ENCODE measurements around the gene OR52W1. TPM values are rescaled to one million over a fixed set of nuclear protein-coding genes. Genes with fewer than 3 reads are reported as not detected.

OR52W1 gene
- total RNA-seq: not detected
- not detected for polyA plus RNA-seq
- long read RNA-seq, donor 1: 0 reads
- long read RNA-seq, donor 2: 0 reads
- long read RNA-seq, donor 3: 0 reads
- long read RNA-seq, donor 4: 0 reads
- long read RNA-seq, donor 5: 0 reads
- long read RNA-seq, donor 6: 0 reads
- long read RNA-seq, donor 7: 0 reads
- long read RNA-seq, donor 8: 0 reads
- long read RNA-seq, donor 9: 0 reads
- long read RNA-seq, donor 10: 0 reads

- intact Hi-C loops (cut with DNase I): no loop called here
- no peaks in the 10 kb centered on the region for H3K27me3 ChIP-seq
- TF ChIP-seq CTCF (IDR thresholded peaks at IDR 0.05): no peak
- no peak for TF ChIP-seq POLR2A (IDR thresholded peaks at IDR 0.05)
- no peaks in the 10 kb centered on the region for H3K4me1 ChIP-seq (replicated peaks in 1 of 2)
- no peak for DNase-seq
- no peaks in the 10 kb centered on the region for H3K9me3 ChIP-seq (replicated peaks in 1 of 3)
- WGBS, 4 donors: 91 to 100% (median 97%) methylated on average over 4 to 5 of the region's 5 CpGs
- H3K4me3 ChIP-seq: no peak within 1 kb of the TSS
- no peak within 1 kb of the TSS for H3K27ac ChIP-seq
- H3K36me3 ChIP-seq (replicated peaks in 1 of 2): no peaks in the 10 kb centered on the region
Measured at GRCh38 chr11:6199174-6199810, at the start of gene OR52W1. Gene OR52W1, plus strand, starts transcription at chr11:6199224. Its CDS starts 0 bp downstream, at chr11:6199224.

GRCh38 chr11:6151117-6151516 is 47.9 kb upstream of the OR52W1 start:
- no peaks in the 10 kb centered on the region for H3K36me3 ChIP-seq (replicated peaks in 1 of 2)
- no peaks in the 10 kb centered on the region for H3K9me3 ChIP-seq (replicated peaks in 1 of 3)
- no peak for TF ChIP-seq CTCF (IDR thresholded peaks at IDR 0.05)
- TF ChIP-seq POLR2A (IDR thresholded peaks at IDR 0.05): no peak
- DNase-seq: no peak
- H3K27ac ChIP-seq: no peak overlapping the region
- WGBS, 4 donors: 16 to 40% (median 20%) methylated on average over 1 of the region's 1 CpG
- intact Hi-C loops (cut with DNase I): no loop called here
- H3K4me1 ChIP-seq (replicated peaks in 1 of 2): no peaks in the 10 kb centered on the region
- no peaks in the 10 kb centered on the region for H3K27me3 ChIP-seq
- no peak overlapping the region for H3K4me3 ChIP-seq

- H3K4me1 ChIP-seq (replicated peaks in 1 of 2): no peaks in the 10 kb centered on the region
- H3K4me3 ChIP-seq: no peak overlapping the region
- no peak for DNase-seq
- no peak overlapping the region for H3K27ac ChIP-seq
- intact Hi-C loops (cut with DNase I): no loop called here
- no peaks in the 10 kb centered on the region for H3K9me3 ChIP-seq (replicated peaks in 1 of 3)
- TF ChIP-seq POLR2A (IDR thresholded peaks at IDR 0.05): no peak
- no peak for TF ChIP-seq CTCF (IDR thresholded peaks at IDR 0.05)
- 58 to 78% (median 65%) methylated on average over 2 of the region's 2 CpGs for WGBS, 4 donors
- H3K36me3 ChIP-seq (replicated peaks in 1 of 2): no peaks in the 10 kb centered on the region
- H3K27me3 ChIP-seq: no peaks in the 10 kb centered on the region
Measured at GRCh38 chr11:6152126-6152525, 46.9 kb upstream of the OR52W1 start.

GRCh38 chr11:6156628-6157359 is 42.2 kb upstream of the OR52W1 start:
- no peaks in the 10 kb centered on the region for H3K27me3 ChIP-seq
- no peak overlapping the region for H3K4me3 ChIP-seq
- H3K4me1 ChIP-seq (replicated peaks in 1 of 2): no peaks in the 10 kb centered on the region
- TF ChIP-seq POLR2A (IDR thresholded peaks at IDR 0.05): no peak
- no peak for TF ChIP-seq CTCF (IDR thresholded peaks at IDR 0.05)
- no peaks in the 10 kb centered on the region for H3K9me3 ChIP-seq (replicated peaks in 1 of 3)
- DNase-seq: no peak
- intact Hi-C loops (cut with DNase I): no loop called here
- WGBS, 4 donors: 69 to 77% (median 73%) methylated on average over 7 of the region's 7 CpGs
- no peak overlapping the region for H3K27ac ChIP-seq
- H3K36me3 ChIP-seq (replicated peaks in 1 of 2): no peaks in the 10 kb centered on the region

All from adrenal gland (tissue), 19 donors.